K562 (cell line): ENCODE results near the gene GOLGA2. TPM values are rescaled to one million over a fixed set of nuclear protein-coding genes. Genes with fewer than 3 reads are reported as not detected.

Experiments used
- ARID2 ChIP-seq: fragments of 450-650 bp; IDR thresholded peaks from 2 replicates; pipeline ENCODE4 v1.6.1; 2017; ENCODE audit warnings: antibody characterized with exemption, mild to moderate bottlenecking
- ASH1L ChIP-seq: fragments of 450-650 bp; IDR thresholded peaks from 2 replicates; pipeline ENCODE4 v1.6.1; 2018; ENCODE audit warnings: borderline replicate concordance, mild to moderate bottlenecking, low read depth; ENCODE audit not compliant: partially characterized antibody
- CBFB ChIP-seq: sonication (generic); formaldehyde crosslinking; IDR thresholded peaks from 2 replicates; pipeline ENCODE4 v1.4.0; 2020; ENCODE audit warnings: mild to moderate bottlenecking, missing genetic modification reagents
- EWSR1 ChIP-seq: fragments of 450-650 bp; IDR thresholded peaks from 2 replicates; pipeline ENCODE4 v1.6.1; 2018; ENCODE audit warnings: borderline replicate concordance, mild to moderate bottlenecking, low read depth, moderate library complexity; ENCODE audit not compliant: partially characterized antibody
- FOXJ2 ChIP-seq: fragments of 200-800 bp; sonication (Bioruptor generic); IDR thresholded peaks from 2 replicates; pipeline ENCODE4 v1.6.1; 2016; ENCODE audit warnings: missing genetic modification characterization, missing compliant biosample characterization
- HINFP ChIP-seq: fragments of 450-650 bp; conservative IDR thresholded peaks from 2 replicates; pipeline ENCODE4 v1.6.1; 2016; ENCODE audit warnings: missing genetic modification characterization, low read depth, mild to moderate bottlenecking, control low read depth, missing compliant biosample characterization
- JUN ChIP-seq, 2 experiments: sonication (generic) in 1 of 2; formaldehyde crosslinking in 1 of 2; IDR thresholded peaks; 2 replicates each; pipeline versions ENCODE4 v1.6.1 to v1.8.0; 2012 to 2022; ENCODE audit warnings: borderline replicate concordance in 2 of 2, mild to moderate bottlenecking in 2 of 2, improper control_type of control experiment in 1 of 2, low read depth in 1 of 2, low read length in 1 of 2, missing genetic modification reagents in 1 of 2
- KDM2B ChIP-seq: fragments of 250-450 bp; sonication (Bioruptor Pico); IDR thresholded peaks from 2 replicates; pipeline ENCODE4 v1.8.0; 2021; ENCODE audit warnings: mild to moderate bottlenecking, moderate library complexity
- KLF1 ChIP-seq: fragments of 450-650 bp; IDR thresholded peaks from 2 replicates; pipeline ENCODE4 v1.6.1; 2016; ENCODE audit warnings: missing genetic modification characterization, missing compliant biosample characterization
- MNT ChIP-seq, 2 experiments: fragments of 450-650 bp; conservative IDR thresholded peaks; 2 replicates each; pipeline ENCODE4 v1.6.1; 2017; ENCODE audit warnings: mild to moderate bottlenecking in 2 of 2, moderate library complexity in 2 of 2
- MYC ChIP-seq, 2 experiments: fragments of 250-450 bp in 1 of 2; sonication (Bioruptor Pico) in 1 of 2; IDR thresholded peaks; 2 replicates each; pipeline versions ENCODE4 v1.5.1 to v1.6.1; 2012 to 2021; ENCODE audit warnings: low read depth in 2 of 2, borderline replicate concordance in 1 of 2, improper control_type of control experiment in 1 of 2, low read length in 1 of 2, mild to moderate bottlenecking in 1 of 2, moderate library complexity in 1 of 2
- PRDM10 ChIP-seq: fragments of 450-650 bp; IDR thresholded peaks from 2 replicates; pipeline ENCODE4 v1.6.1; 2018; ENCODE audit not compliant: partially characterized antibody
- SMAD4 ChIP-seq: fragments of 250-450 bp; sonication (Bioruptor Pico); conservative IDR thresholded peaks from 2 replicates; pipeline ENCODE4 v1.8.0; 2021; ENCODE audit warnings: inconsistent platforms, mild to moderate bottlenecking, moderate library complexity
- ZBTB9 ChIP-seq: fragments of 450-650 bp; formaldehyde crosslinking; IDR thresholded peaks from 2 replicates; pipeline ENCODE4 v1.4.0; 2020; ENCODE audit warnings: mild to moderate bottlenecking, moderate library complexity
- ZNF79 ChIP-seq: fragments of 250-450 bp; sonication (Bioruptor Pico); IDR thresholded peaks from 2 replicates; pipeline ENCODE4 v1.4.0; 2020; ENCODE audit warnings: low read depth, mild to moderate bottlenecking, moderate library complexity
- polyA plus RNA-seq, 8 experiments: library from polyadenylated mRNA; depleted of rRNA in 4 of 8; stranded (reverse) in 5 of 8; unstranded in 3 of 8; fragments of >200 nt; fragmentation: Nextera tagmentation in 2 of 8; fragmentation: Illumina TruSeq in 1 of 8; extraction: Ambion mirVana in 2 of 8; extraction: Trizol in 1 of 8; gene quantifications; 2 replicates each; pipeline versions ENCODE4 v1.2.1 to v1.2.3, GENCODE V29; 2011 to 2014; ENCODE audit warnings: inconsistent platforms in 1 of 8, missing spikeins in 1 of 8
- total RNA-seq, 7 experiments: library from RNA; depleted of rRNA in 6 of 7; stranded (reverse); fragments of >200 nt in 6 of 7; fragmentation: Illumina TruSeq in 2 of 7; extraction: Trizol in 2 of 7; gene quantifications; 2 replicates each; pipeline versions ENCODE4 v1.2.1 to v1.2.3, GENCODE V29; 2011 to 2021; ENCODE audit warnings: low replicate concordance in 1 of 7

GOLGA2 gene
- total and polyA plus RNA-seq, 9 of the 15 experiments (the other 6 are each of a cell fraction or from before 2014, with no cell fraction given), result 15.7 to 138 (median 76.0) TPM

GRCh38 chr9:128250839-128251731 is 24.7 kb downstream of the GOLGA2 start (continued):
- TF ChIP-seq PRDM10 (no peak), MNT (conservative IDR thresholded peaks at IDR 0.05) (no peak), ASH1L (no peak), CBFB (CRISPR knock-in tag) (no peak), ZBTB9 (CRISPR knock-in tag) (peak; percentile 68; the same call in 1 of the 2 replicates), MYC (IDR thresholded peaks at IDR 0.05; ENCODE audit: low read depth, low read length) (peak; percentile 50), MYC (CRISPR knock-in tag; IDR thresholded peaks at IDR 0.05; ENCODE audit: borderline replicate concordance, low read depth) (peak; percentile 76; the same call in 1 of the 2 replicates), FOXJ2 (no peak), KDM2B (CRISPR knock-in tag) (0 out of 2 replicates have a peak, but pooled peaks have one; percentile 86), EWSR1 (no peak), SMAD4 (CRISPR knock-in tag) (0 out of 2 replicates have a peak, but pooled peaks have one; percentile 16), ZNF79 (no peak), KLF1 (tag) (0 out of 2 replicates have a peak, but pooled peaks have one; percentile 7), HINFP (tag) (no peak), ARID2 (no peak), JUN (IDR thresholded peaks at IDR 0.05; ENCODE audit: borderline replicate concordance, low read depth, low read length) (no peak), JUN (CRISPR knock-in tag; IDR thresholded peaks at IDR 0.05; ENCODE audit: borderline replicate concordance) (no peak)
